Caco-2 (cell line): ENCODE data around the gene KCNT2. TPM values are rescaled to one million over a fixed set of nuclear protein-coding genes. Genes with fewer than 3 reads are reported as not detected.

Experiments
- BruUV-seq: library from RNA; stranded (reverse); fragments of 400-500 nt; replicated peaks from 2 replicates; lab custom pipeline; 2021; lab: Mats Ljungman, UMichigan
- CTCF ChIA-PET: fragments of 300-600 bp; sonication (Branson Sonifier 250); formaldehyde crosslinking; loops from one replicate; lab custom pipeline; 2022; ENCODE audit warnings: antibody characterized with exemption; lab: Charles Lee
- POLR2A ChIA-PET: fragments of 300-600 bp; sonication (Branson Sonifier 250); formaldehyde crosslinking; loops from one replicate; lab custom pipeline; 2022; ENCODE audit warnings: antibody characterized with exemption; lab: Charles Lee
- DNase-seq, 2 experiments: peaks; one replicate each; pipeline versions ENCODE4 v3.0.0 to v3.0.0-alpha.2; 2020 to 2022
- H3K27me3 ChIP-seq: replicated peaks from 2 replicates; pipeline ENCODE4 v1.6.0; 2011; ENCODE audit warnings: low read length; ENCODE audit not compliant: control insufficient read depth, insufficient read depth
- H3K36me3 ChIP-seq: 2 replicates; pipeline ENCODE4 v1.5.1; 2011; ENCODE audit warnings: low read length; ENCODE audit not compliant: control insufficient read depth, insufficient read depth
- H3K4me1 ChIP-seq: fragments of 250-450 bp; sonication (Bioruptor Pico); 2 replicates; pipeline ENCODE4 v1.5.1; 2020; ENCODE audit warnings: mild to moderate bottlenecking
- H3K4me3 ChIP-seq: 2 replicates; pipeline ENCODE4 v1.5.1; 2011; ENCODE audit warnings: low read depth, mild to moderate bottlenecking, control low read depth, low read length
- H3K9me3 ChIP-seq: fragments of 250-450 bp; sonication (Bioruptor Pico); 2 replicates; pipeline ENCODE4 v1.5.1; 2020; ENCODE audit warnings: mild to moderate bottlenecking, moderate library complexity
- H3K27ac Mint-ChIP-seq: one replicate; pipeline ENCODE4 v1.8.0; 2022; ENCODE audit warnings: mixed read lengths; ENCODE audit not compliant: unreplicated experiment
- H3K27me3 Mint-ChIP-seq: one replicate; pipeline ENCODE4 v1.8.0; 2022; ENCODE audit warnings: mixed read lengths; ENCODE audit not compliant: insufficient read depth, unreplicated experiment
- H3K36me3 Mint-ChIP-seq: one replicate; pipeline ENCODE4 v1.8.0; 2022; ENCODE audit warnings: mild to moderate bottlenecking, mixed read lengths; ENCODE audit not compliant: insufficient read depth, unreplicated experiment
- H3K4me1 Mint-ChIP-seq: one replicate; pipeline ENCODE4 v1.8.0; 2022; ENCODE audit warnings: low read depth, mixed read lengths; ENCODE audit not compliant: unreplicated experiment
- H3K4me3 Mint-ChIP-seq: one replicate; pipeline ENCODE4 v1.8.0; 2022; ENCODE audit warnings: mild to moderate bottlenecking, moderate library complexity, mixed read lengths; ENCODE audit not compliant: unreplicated experiment
- H3K9me3 Mint-ChIP-seq: one replicate; pipeline ENCODE4 v1.8.0; 2022; ENCODE audit warnings: mixed read lengths; ENCODE audit not compliant: unreplicated experiment
- CTCF ChIP-seq, 2 experiments: fragments of 200-600 bp in 1 of 2; IDR thresholded peaks; 1 replicate in 1 of 2; 2 replicates in 1 of 2; pipeline versions ENCODE4 v1.5.1 to v1.8.0; 2011 to 2022; ENCODE audit warnings: antibody characterized with exemption in 1 of 2, control low read depth in 1 of 2, inconsistent platforms in 1 of 2, low read depth in 1 of 2, low read length in 1 of 2, mild to moderate bottlenecking in 1 of 2, moderate library complexity in 1 of 2; ENCODE audit not compliant: insufficient read depth in 1 of 2, severe bottlenecking in 1 of 2, unreplicated experiment in 1 of 2
- intact Hi-C: fragments of 100-400 bp; cut with micrococcal nuclease; formaldehyde crosslinking; loops from one replicate; pipeline ENCODE4 v1.10.0; 2022; ENCODE audit not compliant: unreplicated experiment
- total RNA-seq: library from RNA; stranded (reverse); gene quantifications from 2 replicates; pipeline ENCODE4 v1.2.3, GENCODE V29; 2022

The KCNT2 gene
- total RNA-seq, 1 experiment from 2014 or later, result not detected

DNA sequence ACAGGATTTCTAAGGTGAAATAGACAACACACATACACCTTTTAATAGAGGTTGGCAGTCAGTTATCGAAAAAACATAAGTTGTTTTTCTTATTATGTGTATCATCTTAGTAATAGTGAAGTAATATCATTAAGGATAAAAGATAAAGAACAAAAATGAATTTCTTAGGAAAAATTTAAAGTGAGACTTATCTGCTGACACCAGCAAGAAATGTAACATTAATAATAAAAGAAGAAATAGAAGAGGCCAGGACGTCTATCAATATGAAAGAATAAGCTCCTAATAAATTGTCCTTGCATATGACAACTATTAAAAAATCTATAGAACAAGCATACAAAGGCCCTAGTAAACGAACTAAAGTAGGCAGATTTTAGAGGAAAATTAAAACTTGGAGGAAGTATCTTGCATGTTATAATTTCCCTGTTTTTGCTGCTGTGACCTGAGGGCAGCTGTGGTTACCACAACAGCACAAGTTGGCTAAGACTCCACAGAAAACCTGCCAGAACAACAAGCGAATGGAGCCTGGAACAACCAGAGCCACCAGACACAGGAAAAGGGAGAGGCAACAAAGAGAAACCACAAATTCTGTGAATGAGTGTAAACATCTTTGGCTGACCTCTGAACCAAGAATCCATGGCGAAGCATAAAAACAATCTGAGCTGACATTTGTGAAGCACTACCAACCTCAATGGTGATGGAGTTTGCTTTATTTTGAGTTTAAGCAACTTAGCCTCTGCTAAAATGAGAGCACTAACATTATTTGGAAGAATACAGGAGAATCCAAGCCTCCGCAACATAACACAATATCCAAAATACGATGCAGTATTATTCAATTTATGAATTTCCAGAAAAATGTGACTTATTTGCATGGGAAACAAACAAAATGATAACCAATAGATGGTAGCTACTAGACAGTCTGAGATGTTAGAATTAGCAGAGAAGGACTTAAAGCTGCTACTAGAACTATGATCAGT lies 207.5 kb downstream of the KCNT2 start:
- intact Hi-C loops, result no loop called here
- no TSS peak for BruUV-seq
- TF ChIP-seq CTCF (IDR thresholded peaks at IDR 0.05; ENCODE audit: insufficient read depth in 1 of 2, low read depth in 1 of 2, low read length in 1 of 2, severe bottlenecking in 1 of 2, unreplicated experiment in 1 of 2), result no peak
- Histone ChIP-seq H3K4me1 (no peaks in the 10 kb centered on the region), H3K36me3 (no peaks in the 10 kb centered on the region), H3K4me3 (no peak overlapping the region), H3K9me3 (no peaks in the 10 kb centered on the region), H3K27me3 (no peaks in the 10 kb centered on the region)
- Mint-ChIP-seq H3K9me3 (no peaks in the 10 kb centered on the region), H3K36me3 (no peaks in the 10 kb centered on the region), H3K27ac (no peak overlapping the region), H3K27me3 (no peaks in the 10 kb centered on the region), H3K4me1 (no peaks in the 10 kb centered on the region), H3K4me3 (no peak overlapping the region)
- no peak for DNase-seq
- ChIA-PET POLR2A (no interaction called here), CTCF (no interaction called here)

DNA sequence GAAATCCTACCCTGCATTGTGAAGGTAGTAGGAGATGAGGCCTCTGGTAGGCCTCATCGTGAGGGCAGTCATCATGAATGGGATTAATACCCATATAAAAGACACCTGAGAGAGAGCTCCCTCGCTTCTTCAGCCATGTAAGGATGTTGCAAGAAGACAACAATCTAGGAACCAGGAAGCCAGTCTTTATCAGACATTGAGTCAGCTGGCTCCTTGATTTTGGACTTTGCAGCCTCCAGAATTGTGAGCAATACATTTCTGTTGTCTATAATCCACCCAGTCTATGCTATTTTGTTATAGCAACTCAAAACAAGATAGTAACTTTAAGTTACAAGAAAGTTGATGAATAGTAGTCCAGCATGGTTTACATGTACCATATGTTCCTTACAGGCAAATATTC lies 208.5 kb downstream of the KCNT2 start:
- H3K27ac Mint-ChIP-seq, result no peak overlapping the region
- H3K9me3 ChIP-seq, result no peaks in the 10 kb centered on the region
- H3K36me3 Mint-ChIP-seq, result no peaks in the 10 kb centered on the region
- no peaks in the 10 kb centered on the region for H3K4me1 Mint-ChIP-seq
- intact Hi-C loops, result no loop called here
- H3K27me3 Mint-ChIP-seq, result no peaks in the 10 kb centered on the region
- TF ChIP-seq CTCF (IDR thresholded peaks at IDR 0.05; ENCODE audit: insufficient read depth in 1 of 2, low read depth in 1 of 2, low read length in 1 of 2, severe bottlenecking in 1 of 2, unreplicated experiment in 1 of 2), result no peak
- no peaks in the 10 kb centered on the region for H3K4me1 ChIP-seq
- BruUV-seq, result no TSS peak
- no peaks in the 10 kb centered on the region for H3K36me3 ChIP-seq
- POLR2A ChIA-PET, result no interaction called here
- no peaks in the 10 kb centered on the region for H3K27me3 ChIP-seq
- no peak overlapping the region for H3K4me3 Mint-ChIP-seq
- CTCF ChIA-PET, result no interaction called here
- H3K9me3 Mint-ChIP-seq, result no peaks in the 10 kb centered on the region
- DNase-seq, result no peak
- H3K4me3 ChIP-seq, result no peak overlapping the region

- no peak for TF ChIP-seq CTCF (IDR thresholded peaks at IDR 0.05; ENCODE audit: insufficient read depth in 1 of 2, low read depth in 1 of 2, low read length in 1 of 2, severe bottlenecking in 1 of 2, unreplicated experiment in 1 of 2)
Observed at GRCh38 chr1:196393742-196394141, 214.5 kb downstream of the KCNT2 start.

More at GRCh38 chr1:196393742-196394141, 214.5 kb downstream of the KCNT2 start:
- Mint-ChIP-seq H3K9me3 (no peaks in the 10 kb centered on the region), H3K36me3 (no peaks in the 10 kb centered on the region), H3K4me3 (no peak overlapping the region), H3K27ac (no peak overlapping the region), H3K27me3 (no peaks in the 10 kb centered on the region), H3K4me1 (no peaks in the 10 kb centered on the region)
- Histone ChIP-seq H3K36me3 (no peaks in the 10 kb centered on the region), H3K9me3 (no peaks in the 10 kb centered on the region), H3K4me1 (no peaks in the 10 kb centered on the region), H3K4me3 (no peak overlapping the region), H3K27me3 (no peaks in the 10 kb centered on the region)
- ChIA-PET POLR2A (no interaction called here), CTCF (no interaction called here)
- intact Hi-C loops, result no loop called here
- DNase-seq, result no peak
- no TSS peak for BruUV-seq
